ENCODE measurements around the gene NDUFV1. TPM values are rescaled to one million over a fixed set of nuclear protein-coding genes. Genes with fewer than 3 reads are reported as not detected.

NDUFV1 gene
- total and polyA plus RNA-seq, 2 experiments from 2014 or later: 136 to 168 TPM

DNA sequence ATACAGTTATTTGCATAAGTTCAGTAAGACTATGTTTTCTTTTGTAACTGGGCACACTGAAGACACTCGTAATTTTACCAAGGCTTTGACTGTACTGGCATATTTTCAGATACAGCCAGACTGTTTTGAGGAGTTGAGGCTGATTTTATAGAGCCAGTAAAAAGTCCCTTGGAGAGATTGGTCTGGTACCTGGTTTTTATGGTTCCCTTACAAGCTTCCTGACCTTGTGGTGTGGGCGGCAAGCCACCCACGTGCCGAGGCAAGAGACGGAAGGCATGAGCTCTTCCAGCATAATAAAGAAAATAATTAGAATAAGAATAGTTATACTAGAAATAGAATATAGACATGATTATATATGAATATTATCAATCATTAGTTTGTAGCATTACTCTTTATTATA is 34.4 kb upstream of the NDUFV1 start:
- H3K9me2 ChIP-seq (ENCODE audit: insufficient read depth): no peaks in the 10 kb centered on the region
- no peak overlapping the region for H3K9ac ChIP-seq
- 0 out of 2 replicates have a peak, but pooled peaks cover 5% of the 10 kb centered on the region for H3F3A ChIP-seq (ENCODE audit: insufficient read depth)
- H3K4me2 ChIP-seq (ENCODE audit: unreplicated experiment): no peak overlapping the region
- TF ChIP-seq EZH2phosphoT487 (IDR thresholded peaks at IDR 0.05; ENCODE audit: insufficient read depth, low read depth) (no peak), EZH2 (IDR thresholded peaks at IDR 0.05; ENCODE audit: insufficient read depth, poor library complexity, severe bottlenecking) (no peak)
- no peaks in the 10 kb centered on the region for H3K79me2 ChIP-seq (ENCODE audit: insufficient read depth)
- no peak overlapping the region for H3K27ac ChIP-seq
- DNase-seq: no peak
- in situ Hi-C loops (cut with MboI): no loop called here
- H2AFZ ChIP-seq: no peak overlapping the region
- no peaks in the 10 kb centered on the region for H3K9me3 ChIP-seq (ENCODE audit: low read depth)
- H4K20me1 ChIP-seq (ENCODE audit: insufficient read depth): no peaks in the 10 kb centered on the region
- peaks cover 40% of the 10 kb centered on the region for H3K27me3 ChIP-seq (replicated peaks; ENCODE audit: insufficient read depth)
- no peaks in the 10 kb centered on the region for H3K36me3 ChIP-seq (ENCODE audit: low read depth)
- WGBS, 2 experiments (ENCODE audit: low coverage in 1 of 2, low lambda C conversion rate in 2 of 2, missing lambda C conversion rate in 2 of 2): 2 to 4% methylated on average over 5 of the region's 5 CpGs
- no peaks in the 10 kb centered on the region for H3K4me1 ChIP-seq (ENCODE audit: insufficient read depth)
- H3K4me3 ChIP-seq: no peak overlapping the region

DNA sequence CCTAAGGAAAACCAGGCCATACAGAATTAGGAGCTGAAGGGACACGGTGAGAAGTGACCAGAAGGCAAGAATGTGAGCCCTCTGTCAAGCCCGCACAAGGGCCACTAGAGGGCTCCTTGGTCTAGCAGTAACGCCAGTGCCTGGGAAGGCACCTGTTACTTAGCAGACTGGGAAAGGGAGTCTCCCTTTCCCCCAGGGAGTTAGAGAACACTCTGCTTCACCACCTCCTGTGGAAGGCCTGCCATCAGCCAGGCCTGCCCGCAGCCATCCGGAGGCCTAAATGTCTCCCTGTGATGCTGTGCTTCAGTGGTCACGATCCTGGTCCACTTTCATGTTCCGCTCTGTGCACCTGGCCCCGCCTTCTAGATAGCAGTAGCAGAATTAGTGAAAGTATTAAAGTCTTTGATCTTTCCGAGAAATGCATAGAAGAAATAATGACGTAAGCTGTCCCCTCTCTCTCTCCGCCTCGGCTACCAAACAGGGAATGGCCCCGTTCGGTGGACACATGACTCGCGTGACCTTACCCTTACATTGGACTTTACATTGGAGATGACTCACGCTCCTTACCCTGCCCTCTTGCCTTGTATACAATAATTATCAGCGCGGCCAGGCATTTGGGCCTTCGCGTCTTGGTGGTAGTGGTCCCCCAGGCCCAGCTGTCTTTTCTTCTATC is 33.9 kb upstream of the NDUFV1 start:
- 55% methylated on average over 21 of the region's 21 CpGs for WGBS, 2 experiments (ENCODE audit: low coverage in 1 of 2, low lambda C conversion rate in 2 of 2, missing lambda C conversion rate in 2 of 2)
- Histone ChIP-seq H3K9me3 (ENCODE audit: low read depth) (no peaks in the 10 kb centered on the region), H3K9me2 (ENCODE audit: insufficient read depth) (no peaks in the 10 kb centered on the region)

GRCh38 chr11:67574938-67575337 is 31.8 kb upstream of the NDUFV1 start:
- no peaks in the 10 kb centered on the region for H3K9me2 ChIP-seq (ENCODE audit: insufficient read depth)
- peaks cover 40% of the 10 kb centered on the region for H3K27me3 ChIP-seq (replicated peaks; ENCODE audit: insufficient read depth)
- no peaks in the 10 kb centered on the region for H4K20me1 ChIP-seq (ENCODE audit: insufficient read depth)
- 67 to 75% methylated on average over 3 of the region's 3 CpGs for WGBS, 2 experiments (ENCODE audit: low coverage in 1 of 2, low lambda C conversion rate in 2 of 2, missing lambda C conversion rate in 2 of 2)
- H3K36me3 ChIP-seq (ENCODE audit: low read depth): no peaks in the 10 kb centered on the region
- no peaks in the 10 kb centered on the region for H3K4me1 ChIP-seq (ENCODE audit: insufficient read depth)
- 0 out of 2 replicates have a peak, but pooled peaks cover 5% of the 10 kb centered on the region for H3F3A ChIP-seq (ENCODE audit: insufficient read depth)
- TF ChIP-seq EZH2phosphoT487 (IDR thresholded peaks at IDR 0.05; ENCODE audit: insufficient read depth, low read depth): no peak
- TF ChIP-seq EZH2 (IDR thresholded peaks at IDR 0.05; ENCODE audit: insufficient read depth, poor library complexity, severe bottlenecking): no peak
- no peak overlapping the region for H3K27ac ChIP-seq
- H3K9me3 ChIP-seq (ENCODE audit: low read depth): no peaks in the 10 kb centered on the region
- in situ Hi-C loops (cut with MboI): no loop called here
- H3K9ac ChIP-seq: no peak overlapping the region
- no peak for DNase-seq
- H3K4me2 ChIP-seq (ENCODE audit: unreplicated experiment): no peak overlapping the region
- H3K79me2 ChIP-seq (ENCODE audit: insufficient read depth): no peaks in the 10 kb centered on the region
- H3K4me3 ChIP-seq: no peak overlapping the region
- H2AFZ ChIP-seq: no peak overlapping the region

More for the DNA sequence above, 33.9 kb upstream of the NDUFV1 start:
- H3K4me2 ChIP-seq (ENCODE audit: unreplicated experiment): no peak overlapping the region
- no peak overlapping the region for H3K27ac ChIP-seq
- H3K9ac ChIP-seq: no peak overlapping the region
- no peaks in the 10 kb centered on the region for H3K36me3 ChIP-seq (ENCODE audit: low read depth)
- in situ Hi-C loops (cut with MboI): no loop called here
- no peaks in the 10 kb centered on the region for H3K4me1 ChIP-seq (ENCODE audit: insufficient read depth)
- no peak overlapping the region for H3K4me3 ChIP-seq
- H3F3A ChIP-seq (ENCODE audit: insufficient read depth): 0 out of 2 replicates have a peak, but pooled peaks cover 5% of the 10 kb centered on the region
- H4K20me1 ChIP-seq (ENCODE audit: insufficient read depth): no peaks in the 10 kb centered on the region
- no peak for TF ChIP-seq EZH2phosphoT487 (IDR thresholded peaks at IDR 0.05; ENCODE audit: insufficient read depth, low read depth)
- TF ChIP-seq EZH2 (IDR thresholded peaks at IDR 0.05; ENCODE audit: insufficient read depth, poor library complexity, severe bottlenecking): no peak
- DNase-seq: peak; percentile 73
- H3K27me3 ChIP-seq (replicated peaks; ENCODE audit: insufficient read depth): peaks cover 40% of the 10 kb centered on the region
- H3K79me2 ChIP-seq (ENCODE audit: insufficient read depth): no peaks in the 10 kb centered on the region
- no peak overlapping the region for H2AFZ ChIP-seq

DNA sequence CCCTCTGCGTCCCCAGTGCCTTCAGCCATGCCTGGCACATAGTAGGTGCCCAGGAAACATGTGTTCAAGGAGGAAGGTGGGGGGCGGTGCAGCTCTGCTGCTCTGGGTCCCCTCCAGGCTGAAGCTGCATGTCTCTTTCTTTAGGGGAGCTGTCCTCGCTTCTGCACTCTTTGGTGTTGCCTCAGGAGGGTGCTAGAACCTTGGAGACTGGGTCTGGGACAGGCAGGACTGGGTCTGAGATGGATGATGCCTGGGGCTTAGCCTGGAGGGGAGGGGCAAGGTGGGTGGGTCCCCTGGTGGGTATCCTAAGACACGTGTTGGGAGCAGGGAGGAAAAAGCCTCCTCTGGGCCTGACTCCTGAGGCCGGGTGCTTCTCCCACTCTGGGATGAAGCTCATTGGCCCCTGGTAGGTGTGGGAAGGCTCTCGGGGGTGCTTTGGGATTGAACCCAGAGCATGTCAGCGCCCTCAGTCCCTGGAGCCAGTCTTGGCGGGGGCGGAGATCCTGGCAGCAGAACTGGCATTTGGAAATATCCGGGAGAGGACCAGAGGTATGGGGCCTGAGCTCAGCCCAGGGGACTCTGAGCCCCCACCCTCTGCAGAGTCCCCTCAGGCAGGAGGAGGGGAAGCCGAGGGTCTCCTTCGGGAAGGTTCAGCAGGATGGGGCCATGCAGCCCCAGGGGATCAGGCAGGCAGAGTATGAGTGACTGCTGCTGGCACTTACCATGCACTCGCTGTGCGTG is 29.8 kb upstream of the NDUFV1 start:
- Histone ChIP-seq H3K4me2 (ENCODE audit: unreplicated experiment) (no peak overlapping the region), H3K27ac (no peak overlapping the region), H3K27me3 (replicated peaks; ENCODE audit: insufficient read depth) (peaks cover 38% of the 10 kb centered on the region), H3K9me2 (ENCODE audit: insufficient read depth) (no peaks in the 10 kb centered on the region), H3K4me3 (no peak overlapping the region), H4K20me1 (ENCODE audit: insufficient read depth) (no peaks in the 10 kb centered on the region), H2AFZ (no peak overlapping the region), H3K36me3 (ENCODE audit: low read depth) (no peaks in the 10 kb centered on the region), H3F3A (ENCODE audit: insufficient read depth) (0 out of 2 replicates have a peak, but pooled peaks cover 2% of the 10 kb centered on the region), H3K4me1 (ENCODE audit: insufficient read depth) (no peaks in the 10 kb centered on the region), H3K79me2 (ENCODE audit: insufficient read depth) (no peaks in the 10 kb centered on the region), H3K9ac (no peak overlapping the region), H3K9me3 (ENCODE audit: low read depth) (no peaks in the 10 kb centered on the region)
- in situ Hi-C loops (cut with MboI): no loop called here
- DNase-seq: no peak
- WGBS, 2 experiments (ENCODE audit: low coverage in 1 of 2, low lambda C conversion rate in 2 of 2, missing lambda C conversion rate in 2 of 2): 48 to 51% methylated on average over 12 to 14 of the region's 14 CpGs
- TF ChIP-seq EZH2phosphoT487 (IDR thresholded peaks at IDR 0.05; ENCODE audit: insufficient read depth, low read depth) (no peak), EZH2 (IDR thresholded peaks at IDR 0.05; ENCODE audit: insufficient read depth, poor library complexity, severe bottlenecking) (no peak)

All from GM23248 (cell line).